Tongue (tissue), 2 donors: ENCODE measurements around the gene POR. TPM values are rescaled to one million over a fixed set of nuclear protein-coding genes. Genes with fewer than 3 reads are reported as not detected.

Source experiments
- DNase-seq: peaks from one replicate; pipeline ENCODE4 v3.0.0-alpha.2; 2015
- total RNA-seq: library from RNA; depleted of rRNA; stranded (reverse); fragments of >200 nt; gene quantifications from one replicate; pipeline ENCODE4 v1.2.3, GENCODE V29; 2014

Gene POR
- total RNA-seq, 1 donor from 2014 or later, result 39.7 TPM

DNA sequence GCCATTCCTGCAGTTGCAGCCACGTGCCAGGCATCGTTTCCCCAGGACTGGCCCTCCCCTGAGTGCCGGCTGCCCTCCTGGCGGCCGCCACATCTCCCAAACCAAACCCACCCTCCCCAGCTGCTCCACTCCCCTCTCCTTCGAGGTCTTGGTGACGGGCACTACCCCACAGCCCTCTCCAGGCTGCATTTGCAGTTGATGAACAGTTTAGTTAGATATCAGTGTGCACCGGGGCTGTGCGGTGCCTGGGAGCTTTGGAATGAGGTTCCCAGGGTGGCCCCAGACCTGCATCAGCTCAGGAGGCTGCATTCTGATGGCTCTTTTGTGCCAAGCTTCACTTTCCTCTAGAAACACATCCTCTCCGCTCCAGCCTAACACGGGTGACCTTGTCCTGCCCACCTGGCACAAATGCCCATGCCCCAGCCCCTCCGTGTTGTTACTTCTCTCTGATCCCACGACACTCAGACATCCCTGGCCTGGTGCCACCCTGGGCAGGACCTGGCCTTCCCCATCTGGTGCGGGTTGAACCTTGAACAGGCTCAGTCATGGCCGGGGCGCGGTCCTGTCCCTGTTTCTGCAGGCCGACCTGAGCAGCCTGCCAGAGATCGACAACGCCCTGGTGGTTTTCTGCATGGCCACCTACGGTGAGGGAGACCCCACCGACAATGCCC is 64.9 kb downstream of the POR start:
- no peak for DNase-seq

DNA sequence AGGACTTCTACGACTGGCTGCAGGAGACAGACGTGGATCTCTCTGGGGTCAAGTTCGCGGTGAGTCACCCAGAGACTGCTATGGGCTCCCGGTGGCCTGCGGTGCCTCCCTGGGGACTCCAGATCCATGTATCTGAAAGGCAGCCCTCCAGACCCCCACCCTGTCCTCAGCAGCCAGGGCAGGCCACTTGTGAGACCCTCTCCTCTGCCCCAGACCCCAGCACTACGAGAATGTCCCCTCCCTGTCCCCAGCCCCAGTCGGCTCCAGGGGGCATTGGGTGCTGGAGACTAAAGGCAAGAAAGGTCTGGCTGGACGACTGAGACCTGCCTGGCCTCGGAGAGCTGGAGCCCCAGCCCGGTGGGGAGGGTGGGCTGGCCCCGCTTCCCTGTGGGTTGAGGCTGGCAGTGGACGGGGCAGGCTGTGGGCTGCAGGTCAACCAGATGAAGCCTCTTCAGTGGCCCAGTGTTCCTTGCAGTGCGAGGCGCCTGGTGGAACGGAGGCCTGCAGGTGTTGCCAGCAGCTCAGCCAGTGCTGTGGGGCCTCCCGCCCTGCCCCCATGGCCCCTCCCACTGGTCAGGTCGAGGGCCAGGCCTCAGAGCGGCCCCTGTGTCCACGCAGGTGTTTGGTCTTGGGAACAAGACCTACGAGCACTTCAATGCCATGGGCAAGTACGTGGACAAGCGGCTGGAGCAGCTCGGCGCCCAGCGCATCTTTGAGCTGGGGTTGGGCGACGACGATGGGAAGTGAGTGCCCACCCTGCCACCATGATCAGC is 65.7 kb downstream of the POR start:
- no peak for DNase-seq

DNA sequence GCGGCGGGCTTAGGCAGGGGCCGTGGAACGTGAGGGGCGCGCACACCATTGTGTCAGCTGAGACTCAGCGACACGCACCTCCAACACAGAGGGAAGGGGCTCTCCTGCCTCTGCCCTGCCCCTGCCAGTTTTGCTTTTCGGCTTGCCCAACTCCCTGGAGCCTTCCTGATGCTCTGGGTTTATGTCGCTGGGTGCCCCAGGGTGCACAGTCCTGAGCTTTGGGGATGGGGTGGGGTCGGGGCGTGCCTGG is 66.2 kb downstream of the POR start:
- no peak for DNase-seq

DNA sequence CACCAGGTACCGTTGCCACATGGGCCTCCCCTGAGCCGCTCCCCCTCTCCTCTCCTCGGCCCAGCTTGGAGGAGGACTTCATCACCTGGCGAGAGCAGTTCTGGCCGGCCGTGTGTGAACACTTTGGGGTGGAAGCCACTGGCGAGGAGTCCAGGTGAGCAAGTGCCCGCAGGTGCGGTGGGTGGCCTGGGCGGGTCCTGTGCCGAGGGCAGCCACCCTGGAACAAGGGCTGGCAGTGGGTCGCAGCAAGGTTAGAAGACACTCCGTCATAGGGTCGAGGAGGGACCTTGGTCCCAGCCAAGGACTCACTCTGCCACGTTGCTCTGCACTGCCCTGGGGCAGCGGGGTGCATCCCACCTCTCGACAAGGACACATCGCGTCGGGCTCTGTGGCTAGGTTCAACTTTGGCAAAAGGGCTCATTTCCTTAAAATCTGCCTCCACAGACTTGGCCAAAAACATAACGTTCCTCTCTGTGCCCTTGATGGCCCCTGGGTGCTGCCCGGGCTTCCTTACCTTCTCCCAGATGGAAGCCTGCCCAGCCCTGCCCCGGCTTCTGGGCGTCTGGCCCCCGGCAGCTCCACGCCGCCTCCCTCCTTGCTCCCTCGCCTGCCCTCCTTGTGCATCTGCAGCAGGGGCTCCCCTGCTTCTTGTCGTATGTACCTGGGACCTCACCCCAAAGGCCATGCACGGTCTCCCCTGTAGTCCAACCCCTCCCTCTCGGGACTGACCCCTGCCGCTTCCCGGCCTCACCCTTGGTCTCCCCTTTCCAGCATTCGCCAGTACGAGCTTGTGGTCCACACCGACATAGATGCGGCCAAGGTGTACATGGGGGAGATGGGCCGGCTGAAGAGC is 66.7 kb downstream of the POR start:
- no peak for DNase-seq

DNA sequence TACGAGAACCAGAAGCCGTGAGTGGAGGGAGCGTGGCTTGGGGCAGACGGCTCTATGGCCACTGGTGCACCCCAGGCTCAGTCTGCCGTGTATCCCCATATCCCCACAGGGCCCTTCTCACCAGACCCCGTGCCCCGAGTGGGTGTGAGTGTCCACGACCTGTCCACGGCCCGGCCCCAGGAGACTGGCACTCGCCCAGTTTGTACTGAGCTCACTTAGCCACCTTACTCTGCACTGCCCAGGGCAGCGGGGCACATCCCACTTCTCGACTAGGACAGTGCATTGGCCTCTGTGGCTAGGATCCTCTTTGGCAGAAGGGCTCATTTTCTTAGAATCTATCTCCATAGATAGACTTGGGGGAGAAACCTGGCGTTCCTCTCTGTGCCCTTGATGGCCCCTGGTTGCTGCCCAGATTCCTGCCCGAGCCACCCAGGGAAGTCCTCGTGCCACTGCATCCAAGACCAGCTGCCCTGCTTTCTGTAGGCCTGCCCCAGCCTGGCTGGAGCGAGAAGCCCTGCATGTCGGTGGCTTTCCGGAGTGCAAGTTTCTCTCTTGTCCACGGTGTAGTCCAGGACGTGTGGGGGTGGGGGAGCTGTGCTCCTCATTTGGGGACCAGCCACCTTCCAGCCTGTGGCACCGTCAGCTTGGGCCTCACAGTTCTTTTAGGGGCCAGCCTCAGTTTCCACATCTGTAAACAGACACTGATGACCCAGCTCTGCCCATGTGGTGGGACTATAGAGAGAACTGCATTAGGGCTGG is 67.5 kb downstream of the POR start:
- DNase-seq, result no peak

DNA sequence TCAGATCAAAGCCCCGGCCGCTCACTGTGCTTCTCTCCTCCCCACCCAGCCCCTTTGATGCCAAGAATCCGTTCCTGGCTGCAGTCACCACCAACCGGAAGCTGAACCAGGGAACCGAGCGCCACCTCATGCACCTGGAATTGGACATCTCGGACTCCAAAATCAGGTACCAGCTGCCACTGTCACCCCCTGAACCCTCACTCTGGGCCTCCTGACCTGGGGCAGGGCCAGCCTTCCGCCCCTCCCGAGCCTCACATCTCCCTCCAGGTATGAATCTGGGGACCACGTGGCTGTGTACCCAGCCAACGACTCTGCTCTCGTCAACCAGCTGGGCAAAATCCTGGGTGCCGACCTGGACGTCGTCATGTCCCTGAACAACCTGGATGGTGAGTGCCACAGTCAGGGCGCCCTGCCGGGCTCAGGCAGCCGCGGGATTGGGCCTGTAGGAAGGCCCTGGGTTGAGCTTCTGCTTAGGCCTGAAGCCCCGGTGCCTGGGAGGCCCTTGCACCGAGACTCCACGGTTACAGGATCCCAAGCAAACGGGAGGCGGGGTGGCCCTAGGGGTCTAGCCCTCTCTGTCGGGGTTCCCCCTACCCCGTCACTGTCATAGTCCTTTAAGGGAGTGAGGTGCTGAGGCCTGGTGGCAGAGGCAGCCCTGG is 68.6 kb downstream of the POR start:
- no peak for DNase-seq

DNA sequence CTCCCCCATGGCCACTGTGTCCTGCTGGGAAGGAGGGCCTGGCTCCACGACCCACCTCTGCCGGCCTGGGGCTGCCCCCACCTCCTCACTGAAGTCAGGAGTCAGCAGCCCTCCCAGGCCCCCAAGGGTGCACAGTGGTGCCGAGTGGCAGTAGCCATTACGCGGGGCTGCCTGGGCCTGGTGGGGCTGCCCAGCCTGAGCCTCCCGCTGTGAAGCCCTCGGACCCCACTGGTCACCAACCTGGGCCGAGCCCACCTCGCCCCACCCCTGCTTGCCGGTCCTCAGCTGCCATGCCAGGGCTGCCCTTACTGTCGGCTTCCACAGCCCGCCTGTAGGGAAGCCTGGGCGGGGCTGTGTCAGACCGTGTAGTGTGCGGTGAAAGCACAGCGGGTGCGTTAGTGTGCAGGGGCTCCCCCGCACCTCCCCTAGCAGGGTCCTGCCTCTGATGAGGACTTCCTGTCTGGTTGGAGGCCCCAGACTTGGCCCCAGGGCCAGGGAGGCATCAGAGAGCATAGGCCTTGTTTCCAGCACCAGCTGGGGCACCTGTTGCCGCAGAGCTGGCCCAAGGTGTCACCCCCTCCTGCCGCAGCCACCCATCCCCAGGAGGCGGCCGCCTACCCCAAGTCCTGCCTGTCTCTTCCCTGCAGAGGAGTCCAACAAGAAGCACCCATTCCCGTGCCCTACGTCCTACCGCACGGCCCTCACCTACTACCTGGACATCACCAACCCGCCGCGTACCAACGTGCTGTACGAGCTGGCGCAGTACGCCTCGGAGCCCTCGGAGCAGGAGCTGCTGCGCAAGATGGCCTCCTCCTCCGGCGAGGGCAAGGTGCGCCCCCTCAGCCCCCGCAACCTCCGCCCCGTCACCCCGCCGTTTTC is 69.4 kb downstream of the POR start:
- DNase-seq, result no peak

DNA sequence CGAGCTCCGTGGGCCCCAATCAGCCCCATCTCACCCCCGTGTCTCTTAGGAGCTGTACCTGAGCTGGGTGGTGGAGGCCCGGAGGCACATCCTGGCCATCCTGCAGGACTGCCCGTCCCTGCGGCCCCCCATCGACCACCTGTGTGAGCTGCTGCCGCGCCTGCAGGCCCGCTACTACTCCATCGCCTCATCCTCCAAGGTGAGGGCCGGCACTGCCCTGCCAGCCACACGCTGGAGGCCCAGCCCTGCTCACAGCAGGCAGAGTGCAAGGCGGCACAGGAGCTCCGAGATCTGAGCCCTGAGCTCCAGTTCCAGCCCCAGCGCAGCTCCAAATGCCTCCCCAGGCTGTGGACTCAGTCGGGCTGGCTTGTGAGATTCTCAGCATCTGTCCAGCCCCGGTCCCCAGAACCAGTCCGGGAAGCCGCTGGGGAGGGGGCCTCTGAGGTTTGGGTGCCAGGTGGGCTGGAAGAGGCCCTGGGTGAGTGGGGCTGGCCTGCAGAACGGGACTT is 70.1 kb downstream of the POR start:
- DNase-seq, result no peak

DNA sequence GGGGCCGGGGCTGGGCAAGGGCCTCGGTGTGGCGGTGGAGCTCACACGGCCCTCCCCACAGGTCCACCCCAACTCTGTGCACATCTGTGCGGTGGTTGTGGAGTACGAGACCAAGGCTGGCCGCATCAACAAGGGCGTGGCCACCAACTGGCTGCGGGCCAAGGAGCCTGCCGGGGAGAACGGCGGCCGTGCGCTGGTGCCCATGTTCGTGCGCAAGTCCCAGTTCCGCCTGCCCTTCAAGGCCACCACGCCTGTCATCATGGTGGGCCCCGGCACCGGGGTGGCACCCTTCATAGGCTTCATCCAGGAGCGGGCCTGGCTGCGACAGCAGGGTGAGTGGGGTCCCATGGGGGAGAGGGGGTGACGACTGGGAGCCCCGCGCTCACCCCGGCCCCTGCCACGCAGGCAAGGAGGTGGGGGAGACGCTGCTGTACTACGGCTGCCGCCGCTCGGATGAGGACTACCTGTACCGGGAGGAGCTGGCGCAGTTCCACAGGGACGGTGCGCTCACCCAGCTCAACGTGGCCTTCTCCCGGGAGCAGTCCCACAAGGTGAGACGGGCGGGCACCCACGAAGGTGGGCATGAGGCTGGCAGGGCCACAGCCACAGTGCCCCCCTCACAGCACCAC is 70.7 kb downstream of the POR start:
- no peak for DNase-seq

DNA sequence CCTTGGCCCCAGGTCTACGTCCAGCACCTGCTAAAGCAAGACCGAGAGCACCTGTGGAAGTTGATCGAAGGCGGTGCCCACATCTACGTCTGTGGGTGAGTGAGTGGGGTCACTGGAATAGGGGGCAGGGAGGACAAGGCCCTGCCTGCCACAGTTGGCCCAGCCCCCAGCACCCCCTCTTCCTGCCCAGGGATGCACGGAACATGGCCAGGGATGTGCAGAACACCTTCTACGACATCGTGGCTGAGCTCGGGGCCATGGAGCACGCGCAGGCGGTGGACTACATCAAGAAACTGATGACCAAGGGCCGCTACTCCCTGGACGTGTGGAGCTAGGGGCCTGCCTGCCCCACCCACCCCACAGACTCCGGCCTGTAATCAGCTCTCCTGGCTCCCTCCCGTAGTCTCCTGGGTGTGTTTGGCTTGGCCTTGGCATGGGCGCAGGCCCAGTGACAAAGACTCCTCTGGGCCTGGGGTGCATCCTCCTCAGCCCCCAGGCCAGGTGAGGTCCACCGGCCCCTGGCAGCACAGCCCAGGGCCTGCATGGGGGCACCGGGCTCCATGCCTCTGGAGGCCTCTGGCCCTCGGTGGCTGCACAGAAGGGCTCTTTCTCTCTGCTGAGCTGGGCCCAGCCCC is 71.3 kb downstream of the POR start:
- DNase-seq, result no peak

DNA sequence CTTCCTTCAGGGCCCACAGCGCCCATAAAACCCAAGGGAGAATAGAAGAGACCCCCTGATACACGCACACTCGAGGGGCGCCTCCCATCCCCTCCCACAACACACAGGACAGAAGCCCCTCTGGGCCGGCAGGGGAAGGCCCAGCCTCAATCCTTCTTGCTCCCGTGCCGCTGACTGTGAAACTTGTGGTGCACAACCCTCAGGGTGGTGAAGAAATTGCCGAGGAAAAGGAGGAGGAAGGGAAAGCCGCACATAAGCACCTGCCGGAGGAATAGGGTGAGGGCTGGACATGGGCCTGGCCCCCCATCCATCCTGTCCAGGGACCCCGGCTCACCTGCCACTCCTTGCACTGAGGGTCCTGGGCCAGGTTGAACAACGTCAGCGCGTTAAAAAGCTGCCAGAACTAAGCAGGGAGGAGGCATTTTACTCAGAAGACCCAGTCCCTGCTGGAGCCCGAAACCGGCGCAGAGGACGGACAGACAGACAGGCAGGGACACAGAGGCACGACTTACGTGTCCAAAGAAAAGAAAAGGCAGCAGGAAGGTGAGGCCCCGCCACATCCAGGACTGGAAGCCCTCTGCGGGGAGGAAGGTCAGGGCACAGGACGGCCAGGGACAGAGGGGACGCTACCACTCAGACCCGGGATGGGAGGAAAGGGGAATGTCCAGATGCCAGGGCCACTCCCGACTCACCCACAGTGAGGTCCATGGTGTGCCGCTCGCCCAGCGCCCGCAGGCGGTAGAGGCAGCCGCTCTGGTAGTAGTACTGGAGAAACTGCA is 72.3 kb downstream of the POR start:
- DNase-seq, result no peak

DNA sequence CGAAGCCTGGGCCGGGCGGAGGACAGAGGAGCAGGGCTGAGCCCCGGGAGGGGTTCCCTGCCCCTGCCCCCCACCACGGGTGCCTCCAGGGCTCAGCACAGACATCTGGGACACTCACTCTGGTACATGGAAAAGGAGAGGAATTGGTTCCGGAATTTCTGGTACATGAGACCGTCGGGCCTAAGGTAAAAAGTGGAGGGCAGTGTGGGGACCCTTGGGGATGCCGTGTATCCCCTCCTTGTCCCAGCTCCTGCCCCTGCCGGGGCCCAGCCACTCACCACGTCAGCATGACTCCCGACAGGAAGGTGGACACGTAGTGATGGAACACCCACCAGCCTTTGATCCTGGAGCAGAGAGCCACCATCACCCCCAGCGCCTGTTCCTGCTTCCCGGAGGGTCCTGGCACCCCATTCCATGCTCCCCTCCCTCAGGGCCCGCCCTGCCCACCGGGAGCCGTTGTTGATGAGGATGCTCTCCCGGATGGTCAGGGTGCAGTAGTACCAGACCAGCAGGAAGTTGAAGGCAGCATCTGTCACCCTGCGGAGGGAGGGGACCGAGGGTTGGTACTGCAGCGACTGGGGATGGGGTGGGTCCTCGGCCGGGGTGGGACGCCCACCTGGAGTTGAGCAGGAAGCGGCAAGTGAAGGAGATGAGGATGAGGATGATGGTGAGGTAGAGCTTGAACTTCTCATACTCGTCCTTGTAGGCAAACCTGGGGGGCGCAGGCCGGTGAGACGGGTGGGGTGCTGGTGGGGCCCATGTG is 73.0 kb downstream of the POR start:
- DNase-seq, result no peak

DNA sequence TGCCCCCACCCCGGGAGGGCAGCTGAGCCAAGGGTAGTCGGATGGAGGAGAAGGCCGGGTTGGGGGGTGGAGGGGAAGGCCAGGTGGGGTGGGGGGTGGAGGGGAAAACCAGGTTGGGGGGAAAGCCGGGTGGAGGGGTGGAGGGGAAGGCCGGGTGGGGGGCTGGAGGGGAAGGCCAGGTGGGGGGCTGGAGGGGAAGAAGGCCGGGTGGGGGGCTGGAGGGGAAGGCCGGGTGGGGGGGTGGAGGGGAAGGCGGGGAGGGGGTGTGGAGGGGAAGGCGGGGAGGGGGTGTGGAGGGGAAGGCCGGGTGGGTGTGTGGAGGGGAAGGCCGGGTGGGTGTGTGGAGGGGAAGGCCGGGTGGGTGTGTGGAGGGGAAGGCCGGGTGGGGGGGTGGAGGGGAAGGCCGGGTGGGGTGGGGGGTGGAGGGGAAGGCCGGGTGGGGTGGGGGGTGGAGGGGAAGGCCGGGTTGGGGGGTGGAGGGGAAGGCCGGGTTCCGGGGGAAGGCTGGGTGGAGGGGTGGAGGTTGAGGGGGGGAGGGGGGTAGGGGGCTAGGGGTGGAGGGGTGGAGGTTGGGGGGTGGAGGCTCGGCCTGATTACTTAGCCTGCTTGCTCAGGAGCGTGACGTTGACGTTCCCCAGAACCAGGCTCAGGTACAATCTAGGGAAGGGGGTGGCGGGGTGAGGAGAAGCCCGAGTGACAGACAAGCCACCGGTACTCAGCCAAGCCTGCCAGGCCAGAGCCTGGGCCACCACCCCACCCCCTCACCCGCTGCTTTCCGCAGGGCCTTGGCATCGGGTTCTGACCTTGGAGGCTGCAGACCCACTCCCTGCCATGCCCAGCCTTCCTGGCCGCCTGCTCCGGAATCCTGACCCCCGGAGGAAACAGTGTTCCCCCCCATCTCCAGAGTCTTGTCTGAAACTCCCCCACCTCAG is 73.9 kb downstream of the POR start:
- no peak for DNase-seq

DNA sequence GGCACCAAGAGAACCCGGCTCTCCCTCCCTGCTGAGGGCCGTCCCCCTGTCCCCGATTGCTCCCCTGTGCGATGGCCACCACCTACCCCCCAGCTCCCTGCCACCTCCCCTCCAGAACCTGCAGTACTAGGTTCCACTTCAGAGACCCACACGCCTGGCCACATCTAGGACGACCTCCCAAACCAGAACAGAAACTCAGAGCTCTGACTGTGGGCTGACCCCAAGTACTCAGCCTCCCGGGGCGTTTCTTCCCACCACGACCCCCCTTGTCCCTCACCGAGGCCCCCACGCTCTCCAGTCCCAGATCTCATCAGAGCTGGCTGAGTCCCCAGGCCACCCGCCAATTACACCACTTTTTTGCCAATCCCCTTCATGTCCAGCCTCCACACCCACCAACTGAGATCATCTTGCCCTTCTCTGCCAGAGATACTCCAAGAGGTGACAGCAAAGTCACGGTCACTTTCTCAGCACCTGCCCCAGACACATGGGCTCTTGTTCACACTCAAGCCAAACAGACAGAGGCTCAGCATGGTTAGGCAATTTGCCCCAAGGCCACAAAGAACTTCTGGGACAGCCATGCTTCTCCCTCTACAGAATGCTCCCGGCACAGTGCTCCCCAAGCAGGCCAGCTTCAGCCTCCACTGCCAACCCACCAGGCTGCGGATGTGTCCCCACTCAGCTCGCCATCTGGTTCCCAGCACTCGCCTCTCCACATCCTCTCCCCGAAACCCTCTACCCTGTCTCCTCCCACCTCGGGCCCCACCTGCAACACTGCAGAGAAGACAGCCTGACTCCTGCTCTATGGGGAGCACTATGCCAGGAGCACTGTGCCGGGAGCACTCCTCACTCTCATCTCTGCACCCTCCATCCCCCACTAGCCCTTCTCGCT is 74.8 kb downstream of the POR start:
- DNase-seq, result peak; percentile 56

DNA sequence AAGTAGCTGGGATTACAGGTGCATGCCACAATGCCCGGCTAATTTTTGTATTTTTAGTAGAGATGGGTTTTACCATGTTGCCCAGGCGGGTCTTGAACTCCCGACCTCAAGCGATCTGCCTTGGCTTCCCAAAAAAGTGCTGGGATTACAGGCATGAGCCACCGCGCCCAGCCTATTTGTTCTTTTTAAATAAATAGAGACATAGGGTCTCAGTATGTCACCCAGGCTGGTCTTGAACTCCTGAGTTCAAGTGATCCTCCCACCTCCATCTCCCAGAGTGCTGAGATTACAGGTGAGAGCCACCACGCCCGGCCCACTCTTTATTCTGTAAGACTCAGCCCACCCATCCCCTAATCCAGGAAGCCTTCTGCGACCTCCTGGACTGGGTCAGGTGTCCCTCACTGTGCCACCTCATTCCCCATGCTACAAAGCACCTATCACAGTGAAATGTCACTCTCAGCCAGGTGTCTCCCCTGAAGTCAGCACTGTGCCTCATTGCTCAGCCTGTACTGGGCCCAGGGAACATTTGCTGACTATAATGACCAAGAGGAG is 76.7 kb downstream of the POR start:
- DNase-seq, result no peak
